ENCODE measurements around the gene BSN.
"Not testable (repeated sequence)": the region's sequence is repeated elsewhere in the genome, so short reads cannot be mapped to it uniquely, and the experiment has no call there.

The BSN gene

DNA sequence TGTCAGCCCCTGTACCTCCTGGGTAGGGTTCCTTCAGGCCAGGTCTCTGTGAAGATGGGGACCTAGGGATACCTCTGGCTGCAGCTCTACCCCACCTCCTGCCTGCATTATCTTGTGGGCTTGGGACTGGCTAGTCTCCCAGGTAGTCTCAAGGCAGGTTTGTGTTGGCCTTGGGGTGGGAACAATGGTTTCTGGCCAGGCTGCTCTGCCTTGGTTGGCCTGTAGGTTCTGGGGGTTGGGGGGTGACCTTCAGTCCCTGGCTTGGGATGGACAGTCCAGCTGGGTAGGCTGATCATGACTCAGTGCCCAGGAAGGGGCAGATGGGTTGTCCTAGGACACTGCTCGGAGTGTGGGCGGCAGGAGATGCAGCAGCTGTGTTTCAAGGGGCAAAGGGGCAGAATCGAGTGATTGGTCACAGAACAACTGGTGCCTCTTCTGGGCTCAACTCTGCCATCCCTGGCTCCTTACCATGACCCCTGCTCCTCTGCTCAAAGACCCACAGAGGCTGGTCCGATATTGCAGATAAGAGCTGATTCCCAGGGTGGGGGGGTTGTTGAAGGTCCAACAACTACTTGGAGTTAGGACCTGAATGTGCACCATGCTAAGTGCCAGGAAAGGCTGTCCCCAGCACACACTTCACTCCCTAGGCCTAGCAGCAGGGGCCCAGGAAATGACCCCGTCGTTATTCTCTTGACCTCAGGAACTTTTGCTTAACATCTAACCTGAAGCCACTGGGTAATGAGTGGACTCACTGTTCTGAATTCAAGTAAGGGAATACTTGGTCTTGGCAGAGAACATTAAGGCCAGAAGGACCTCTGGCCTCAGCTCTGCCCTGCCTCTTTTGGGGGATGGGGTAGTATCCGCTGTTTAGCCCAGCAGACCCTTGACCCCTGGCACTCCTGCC, 18.1 kb upstream of the BSN start:
- DNase-seq, result no peak

DNA sequence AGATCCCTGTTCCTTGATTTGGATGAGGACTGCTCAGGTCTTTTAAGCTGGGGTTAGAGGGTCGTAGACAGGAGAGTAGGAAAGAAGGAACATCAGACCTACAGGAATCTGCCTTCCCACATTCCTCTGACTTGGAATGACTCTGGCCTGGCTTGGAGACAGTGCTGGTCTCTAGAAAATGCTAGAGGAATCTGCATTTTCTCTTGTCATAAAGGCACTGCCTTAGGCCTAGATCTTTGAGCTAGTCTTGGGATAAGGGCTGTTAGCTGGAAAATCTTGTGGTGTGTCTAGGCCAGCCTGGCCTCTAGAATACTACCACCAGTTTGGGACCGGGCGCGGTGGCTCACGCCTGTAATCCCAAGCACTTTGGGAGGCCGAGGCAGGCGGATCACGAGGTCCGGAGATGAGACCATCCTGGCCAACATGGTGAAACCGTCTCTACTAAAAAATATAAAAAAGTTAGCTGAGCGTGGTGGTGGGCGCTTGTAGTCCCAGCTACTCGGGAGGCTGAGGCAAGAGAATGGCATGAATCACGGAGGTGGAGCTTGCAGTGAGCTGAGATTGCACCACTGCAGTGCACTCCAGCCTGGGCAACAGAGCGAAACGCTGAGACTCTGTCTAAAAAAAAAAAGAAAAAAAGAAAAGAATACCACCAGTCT, 17.3 kb upstream of the BSN start:
- no peak for DNase-seq

DNA sequence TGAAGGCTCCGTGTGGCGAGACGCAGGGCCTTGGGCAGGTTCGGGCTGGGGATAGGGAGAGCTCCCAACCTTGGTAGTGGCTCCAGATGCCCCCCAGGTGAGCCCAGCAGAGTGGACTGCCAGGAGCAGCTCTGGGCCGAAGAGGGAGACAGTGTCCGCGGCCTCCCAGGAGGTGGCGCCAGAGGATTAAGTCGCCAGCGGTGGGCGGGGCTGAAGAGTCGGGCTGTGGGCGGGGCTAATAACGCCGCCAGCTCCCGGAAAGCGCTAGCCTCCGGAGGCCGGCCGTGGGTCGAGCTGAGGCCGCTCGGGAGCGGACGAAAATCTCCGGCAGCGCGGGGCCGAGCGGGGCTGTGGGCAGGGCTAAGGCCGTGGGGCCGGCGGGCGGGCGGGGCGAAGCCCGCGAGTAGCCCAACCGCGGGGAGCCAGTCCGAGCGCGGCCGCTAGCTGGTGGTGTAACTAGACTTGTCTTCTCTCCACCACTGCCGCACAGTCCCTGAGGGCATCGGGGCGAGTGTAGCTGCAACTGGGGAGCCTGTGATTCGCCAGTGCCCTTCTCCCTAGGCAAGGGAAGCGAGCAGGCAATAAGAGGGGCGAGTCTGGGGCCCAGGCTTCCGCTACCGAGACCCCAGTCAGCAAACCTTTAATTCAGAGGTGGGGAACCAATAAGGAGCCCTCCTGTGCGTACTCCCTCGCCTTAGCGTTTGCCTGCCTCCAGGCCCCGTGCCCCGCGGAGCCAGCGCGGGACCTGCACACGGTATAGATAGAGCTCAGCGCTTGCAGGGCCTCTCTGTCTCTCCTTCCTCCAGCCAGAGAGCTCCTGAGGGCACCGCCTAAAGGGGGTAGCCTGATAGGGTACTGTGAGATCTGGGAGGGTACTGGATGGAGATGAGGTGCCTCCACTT, 14.4 kb upstream of the BSN start:
- peak; percentile 63 to 73 for DNase-seq

DNA sequence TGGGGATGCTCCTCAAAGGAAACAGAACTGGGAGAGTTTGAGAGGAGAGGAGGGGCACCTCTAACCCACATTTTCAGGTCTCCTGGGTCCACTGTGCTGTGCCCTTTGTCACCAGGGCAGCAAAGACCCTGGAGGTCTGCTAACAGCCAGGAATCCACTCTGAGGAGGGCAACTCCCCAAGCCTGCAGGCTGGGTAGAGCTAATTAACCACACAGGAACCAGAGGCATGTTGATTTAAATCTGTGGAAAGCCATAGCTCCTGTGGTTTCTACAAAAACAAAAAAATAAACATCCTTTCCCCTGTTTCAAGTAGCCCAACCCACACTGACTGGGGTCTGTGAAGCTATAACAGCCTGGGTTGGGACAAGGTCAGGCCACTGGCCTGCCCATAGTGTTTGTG, 2.2 kb upstream of the BSN start:
- no peak for DNase-seq

DNA sequence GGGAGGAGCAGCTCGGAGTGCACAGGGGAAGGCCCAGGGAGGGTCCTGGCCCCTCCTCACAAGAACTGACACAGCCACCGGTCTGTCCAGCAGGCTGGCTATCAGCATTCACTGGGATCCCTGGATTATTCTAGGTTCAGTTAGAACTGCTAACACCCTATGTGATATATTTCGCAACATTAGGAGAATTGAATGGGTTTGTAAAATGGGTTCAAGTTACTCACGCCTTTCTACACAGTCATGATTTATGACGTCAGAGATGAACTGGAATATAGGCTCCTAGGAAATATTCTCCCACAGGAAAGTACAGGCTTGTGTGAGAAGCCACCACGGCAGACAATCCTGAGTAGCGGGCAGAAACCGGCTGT, 969 bp upstream of the BSN start:
- no peak for DNase-seq

DNA sequence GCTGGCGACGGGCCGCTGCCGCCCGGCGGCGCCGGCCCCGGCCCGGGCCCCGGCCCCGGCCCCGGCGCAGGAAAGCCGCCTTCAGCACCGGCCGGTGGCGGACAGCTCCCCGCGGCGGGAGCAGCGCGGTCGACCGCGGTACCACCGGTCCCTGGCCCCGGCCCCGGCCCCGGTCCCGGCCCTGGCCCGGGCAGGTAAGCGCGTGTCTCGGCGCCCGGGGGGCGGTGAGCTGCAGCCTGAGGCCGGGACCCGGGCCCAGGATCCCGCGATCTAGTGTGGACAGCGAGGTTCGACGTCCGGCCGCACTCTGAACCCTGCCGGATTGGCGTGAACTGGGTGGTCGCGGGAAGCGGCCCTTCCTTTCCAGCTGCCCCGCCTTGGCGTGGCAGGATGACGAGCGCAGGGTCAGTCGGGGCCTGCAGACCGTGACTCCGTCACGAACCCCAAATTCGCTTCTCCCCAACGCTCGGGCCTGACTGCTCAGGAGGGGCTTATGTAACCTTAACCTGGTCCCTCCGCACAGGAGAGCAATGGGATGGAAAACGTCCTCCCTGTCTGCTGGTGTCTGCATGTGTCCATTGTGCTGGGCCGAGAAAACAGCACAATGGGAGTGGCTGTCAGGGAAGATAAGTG, 472 bp downstream of the BSN start:
- no peak for DNase-seq

DNA sequence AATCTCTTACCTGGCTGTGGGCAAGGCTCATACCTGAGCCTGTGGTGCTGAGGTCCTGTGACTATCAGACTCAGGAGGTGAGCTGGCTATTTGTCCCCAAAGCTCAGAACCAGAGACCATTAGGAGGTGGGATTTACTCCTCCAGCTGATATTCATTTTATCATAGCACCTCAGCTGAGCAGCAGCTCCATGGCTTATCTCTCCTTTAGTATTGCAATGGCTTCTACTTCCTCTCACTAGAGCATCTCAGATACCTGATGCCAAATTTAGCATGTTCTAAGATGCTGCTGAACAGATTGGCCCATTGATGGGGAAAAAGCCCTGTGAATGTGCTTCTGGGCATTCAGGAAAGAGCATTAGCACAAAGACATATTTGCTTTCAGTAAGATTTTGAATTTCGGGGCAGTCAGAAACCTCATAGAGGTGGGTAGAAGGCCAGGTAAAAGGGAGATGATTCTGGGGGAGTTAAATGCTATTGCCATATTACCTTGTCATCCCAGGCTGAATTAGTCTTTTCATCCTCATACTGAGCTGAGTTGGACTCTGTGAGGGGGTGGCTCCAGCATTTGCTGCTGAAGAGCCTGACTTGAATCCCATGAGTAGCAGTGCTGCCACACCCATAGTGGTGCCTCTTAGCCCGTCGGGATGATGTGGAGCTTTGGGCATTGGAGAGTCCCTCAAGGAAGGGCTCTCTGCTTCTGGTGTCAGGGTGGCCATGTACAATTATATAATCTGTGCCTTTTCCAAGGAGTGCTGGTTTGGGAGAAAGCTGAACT, 2.4 kb downstream of the BSN start:
- DNase-seq, result no peak

DNA sequence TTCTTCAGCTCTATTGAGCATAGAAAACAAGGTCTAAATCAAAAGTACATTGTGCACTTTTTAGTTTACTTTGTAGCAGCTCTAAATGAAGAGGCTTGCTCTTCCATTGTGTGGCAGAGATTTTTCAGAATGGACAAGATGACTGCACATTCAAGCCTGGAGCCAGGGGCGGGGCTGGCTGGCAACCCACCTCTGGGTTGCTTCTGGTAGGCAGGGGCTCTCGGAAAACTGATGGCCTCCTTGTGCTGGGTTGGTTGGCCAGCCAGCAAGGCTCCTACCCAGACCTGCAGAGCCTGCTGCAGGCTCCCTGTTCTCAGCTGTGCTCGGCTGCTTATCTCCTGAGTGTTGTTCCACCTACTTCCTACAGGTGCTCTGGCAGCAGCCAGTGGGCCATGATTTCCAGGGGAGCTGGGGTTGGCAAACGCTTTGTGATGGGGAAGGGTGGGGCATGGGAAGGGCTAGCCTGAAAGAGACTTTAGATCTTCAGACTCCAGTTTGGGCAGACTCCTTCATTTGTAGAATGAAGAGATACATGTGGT, 8.8 kb downstream of the BSN start:
- DNase-seq, result no peak

DNA sequence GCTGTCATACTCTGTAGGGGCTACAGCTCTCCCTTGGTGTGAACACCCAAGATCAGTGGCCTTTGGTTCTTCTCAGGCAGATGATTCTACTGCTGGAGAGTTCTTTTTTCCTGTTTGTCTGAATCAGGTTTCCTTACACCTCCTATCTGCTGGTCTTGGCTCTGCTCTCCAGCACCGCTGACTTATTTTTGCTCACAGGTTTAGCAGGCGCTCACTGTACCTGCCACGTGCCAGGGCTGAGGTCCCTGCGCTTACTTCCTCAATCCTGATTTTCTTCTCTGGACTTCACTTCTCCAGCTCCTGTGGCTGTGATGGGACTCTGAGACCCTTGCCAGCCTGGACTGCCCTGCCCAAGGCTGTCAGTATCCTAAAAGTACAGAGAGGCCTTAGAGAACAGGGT, 9.5 kb downstream of the BSN start:
- DNase-seq, result no peak

DNA sequence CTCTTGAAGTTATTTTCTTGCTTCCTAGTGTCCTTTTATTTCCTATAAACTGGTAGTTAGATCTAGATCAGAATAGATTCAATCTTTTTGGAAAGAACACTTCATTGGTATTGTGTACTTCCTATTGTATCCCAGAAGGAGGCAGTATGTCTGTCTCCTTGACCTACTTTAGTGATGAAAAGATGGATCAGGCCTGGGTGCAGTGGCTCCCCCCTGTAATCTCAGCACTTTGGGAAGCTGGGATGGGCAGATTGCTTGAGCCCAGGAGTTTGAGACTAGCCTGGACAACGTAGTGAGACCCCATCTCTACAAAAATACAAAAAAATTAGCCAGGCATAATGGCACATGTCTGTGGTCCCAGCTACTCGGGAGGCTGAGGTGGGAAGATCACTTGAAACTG, 12.0 kb downstream of the BSN start:
- no peak for DNase-seq

DNA sequence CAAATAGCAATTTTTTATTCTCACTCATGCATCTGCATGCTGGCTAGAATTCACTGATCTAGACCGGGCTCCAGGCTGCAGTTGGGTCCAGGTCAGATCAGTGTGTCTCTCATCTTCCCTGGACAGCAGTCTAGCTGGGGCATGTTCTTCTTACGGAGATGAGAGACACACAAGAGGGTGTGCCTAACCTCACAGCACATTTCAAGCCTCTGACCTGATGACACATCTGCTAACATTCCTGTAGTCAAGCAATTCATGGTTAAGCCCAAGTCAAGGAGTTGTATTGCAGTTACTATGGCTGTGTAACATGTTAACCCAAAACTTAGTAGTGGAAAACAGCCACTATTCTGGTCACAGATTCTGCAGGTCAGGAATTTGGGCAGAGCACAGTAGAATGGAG, 13.1 kb downstream of the BSN start:
- DNase-seq, result no peak

DNA sequence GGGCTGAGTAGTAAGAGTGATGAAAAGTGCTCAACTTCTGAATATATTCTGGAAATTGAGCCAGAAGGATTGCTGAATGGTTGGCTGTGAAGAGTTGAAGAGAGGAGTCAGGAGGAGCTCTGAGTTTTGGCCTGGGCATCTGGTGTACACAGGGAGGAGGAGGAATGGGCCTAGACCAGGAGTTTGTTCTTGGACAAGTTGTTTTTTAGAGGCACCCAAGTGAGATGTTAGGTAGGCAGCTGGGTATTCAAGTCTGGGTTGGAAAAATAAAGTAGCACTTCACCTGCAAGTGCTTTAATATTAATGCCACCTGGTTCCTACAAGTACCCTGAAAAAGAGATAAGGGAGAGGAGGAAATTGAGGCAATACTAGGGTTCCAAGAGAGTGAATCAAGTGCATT, 14.7 kb downstream of the BSN start:
- no peak for DNase-seq

DNA sequence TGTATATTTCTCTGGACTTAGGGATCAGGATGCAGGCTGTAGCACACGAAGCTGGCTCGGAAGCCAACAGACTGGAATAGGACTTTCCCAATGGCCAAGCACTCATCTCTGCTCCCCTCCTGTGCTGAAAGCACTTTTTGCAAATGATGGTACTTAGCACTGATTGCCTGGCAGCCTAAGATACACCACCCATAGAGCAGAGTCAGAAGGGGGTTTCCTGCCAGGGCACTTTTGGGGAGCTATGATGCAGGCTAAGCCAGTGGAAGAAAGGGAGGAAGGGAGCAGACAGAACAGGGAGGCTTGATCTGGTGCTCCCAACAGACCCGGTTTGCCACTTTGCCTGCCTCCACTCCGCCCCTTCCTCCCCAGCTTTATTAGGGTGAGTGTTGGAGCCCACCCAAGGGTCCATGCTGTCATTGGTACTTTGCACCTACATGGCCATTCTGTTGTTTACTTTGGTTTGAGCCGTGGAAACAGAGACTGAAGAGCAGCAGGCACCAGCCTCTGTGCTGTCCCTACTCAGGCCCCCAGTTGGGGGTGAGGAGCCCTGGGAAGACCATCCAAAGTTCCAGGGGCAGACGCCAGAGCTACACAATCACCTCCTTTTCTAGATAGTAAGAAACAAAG, 15.9 kb downstream of the BSN start:
- DNase-seq, result no peak

DNA sequence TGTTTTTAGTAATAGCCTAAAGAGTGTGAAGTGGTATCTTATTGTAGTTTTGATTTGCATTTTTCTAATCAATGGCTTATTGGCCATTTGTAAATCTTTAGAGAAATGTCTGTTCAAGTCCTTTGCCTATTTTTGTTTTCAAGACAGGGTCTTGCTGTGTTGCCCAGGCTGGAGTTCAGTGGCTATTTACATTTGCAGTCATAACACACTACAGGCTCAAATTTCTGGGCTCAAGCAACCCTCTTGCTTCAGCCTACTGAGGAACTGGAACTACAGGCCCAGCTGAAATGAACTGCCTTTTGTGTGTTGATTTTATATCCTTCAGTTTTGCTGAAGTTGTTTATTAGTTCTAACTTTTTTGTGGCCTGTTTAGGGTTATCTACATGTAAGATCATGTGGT, 27.9 kb downstream of the BSN start:
- no peak for DNase-seq

DNA sequence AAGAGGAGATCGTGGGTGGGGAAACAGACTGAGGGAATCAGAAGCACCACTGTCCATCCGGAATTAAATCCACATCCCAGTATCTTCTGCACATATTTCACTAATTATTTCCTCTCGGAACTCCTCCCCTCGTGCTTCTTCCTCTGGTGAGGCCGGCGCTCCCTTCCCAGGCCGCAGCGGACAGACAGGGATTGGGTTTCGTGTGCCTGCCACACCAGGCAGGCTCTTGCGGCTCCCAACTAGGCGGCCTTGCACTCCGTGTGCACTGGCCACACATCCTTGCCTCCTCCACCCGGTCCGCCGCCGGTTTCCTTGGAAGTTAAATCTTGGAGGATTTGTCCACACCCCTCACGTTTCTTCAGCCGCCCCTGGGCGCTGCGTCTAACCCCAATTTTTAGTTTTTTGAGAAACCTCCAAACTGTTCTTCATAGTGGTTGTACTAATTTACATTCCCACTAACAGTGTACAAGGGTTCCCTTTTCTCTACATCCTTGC, 31.0 kb downstream of the BSN start:
- not testable (repeated sequence) for DNase-seq

DNA sequence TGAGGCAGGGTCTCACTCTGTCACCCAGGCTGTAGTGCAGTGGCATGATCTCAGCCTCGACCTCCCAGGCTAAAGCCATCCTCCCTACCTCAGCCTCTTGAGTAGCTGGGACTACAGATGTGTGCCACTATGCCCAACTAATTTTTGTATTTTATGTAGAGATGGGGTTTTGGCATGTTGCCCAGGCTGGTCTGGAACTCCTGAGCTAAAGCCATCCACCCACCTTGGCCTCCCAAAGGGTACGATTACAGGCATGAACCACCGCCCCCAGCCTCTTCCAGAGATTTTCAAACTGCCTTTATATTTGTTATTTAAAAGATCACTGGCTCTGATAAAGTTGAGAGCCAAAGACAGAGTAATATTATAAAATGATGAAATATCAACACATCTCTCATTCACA, 37.3 kb downstream of the BSN start:
- DNase-seq, result no peak

DNA sequence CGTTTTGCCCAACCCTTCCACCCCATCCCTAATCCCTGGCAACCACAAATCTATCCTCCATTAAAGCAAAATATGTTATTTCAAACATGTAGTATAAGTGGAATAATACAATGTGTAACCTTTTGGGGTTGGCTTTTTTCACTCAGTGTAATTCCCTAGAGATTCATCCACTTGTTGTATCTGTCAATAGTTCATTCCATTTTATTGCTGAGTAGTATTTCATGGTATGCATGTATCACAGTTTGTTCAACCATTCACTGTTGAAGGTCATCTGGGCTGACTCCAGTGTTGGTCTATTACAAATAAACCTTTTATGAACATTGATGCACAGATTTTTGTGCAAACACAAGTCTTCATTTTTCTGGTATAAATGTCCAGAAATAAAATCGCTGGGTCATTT, 38.8 kb downstream of the BSN start:
- DNase-seq, result no peak

DNA sequence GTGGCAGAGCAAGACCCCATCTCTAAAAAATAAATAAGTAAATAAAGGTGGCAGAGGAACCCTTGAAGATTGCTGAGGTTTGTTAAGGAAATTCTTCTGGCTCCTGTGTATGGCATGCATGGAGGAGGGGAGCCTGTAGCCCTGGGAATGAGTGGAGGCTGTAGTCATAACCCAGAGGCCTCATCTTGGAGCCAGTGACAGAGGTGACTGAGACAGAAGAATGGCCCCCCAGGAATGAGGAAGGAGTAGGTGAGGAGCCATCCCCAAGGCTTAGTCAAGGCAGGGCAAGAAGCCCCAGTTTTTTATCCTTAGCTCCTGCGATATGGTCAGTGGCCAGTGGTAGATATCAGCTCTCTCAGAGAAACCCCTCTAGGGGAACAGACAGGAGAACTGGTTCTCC, 46.5 kb downstream of the BSN start:
- no peak for DNase-seq

DNA sequence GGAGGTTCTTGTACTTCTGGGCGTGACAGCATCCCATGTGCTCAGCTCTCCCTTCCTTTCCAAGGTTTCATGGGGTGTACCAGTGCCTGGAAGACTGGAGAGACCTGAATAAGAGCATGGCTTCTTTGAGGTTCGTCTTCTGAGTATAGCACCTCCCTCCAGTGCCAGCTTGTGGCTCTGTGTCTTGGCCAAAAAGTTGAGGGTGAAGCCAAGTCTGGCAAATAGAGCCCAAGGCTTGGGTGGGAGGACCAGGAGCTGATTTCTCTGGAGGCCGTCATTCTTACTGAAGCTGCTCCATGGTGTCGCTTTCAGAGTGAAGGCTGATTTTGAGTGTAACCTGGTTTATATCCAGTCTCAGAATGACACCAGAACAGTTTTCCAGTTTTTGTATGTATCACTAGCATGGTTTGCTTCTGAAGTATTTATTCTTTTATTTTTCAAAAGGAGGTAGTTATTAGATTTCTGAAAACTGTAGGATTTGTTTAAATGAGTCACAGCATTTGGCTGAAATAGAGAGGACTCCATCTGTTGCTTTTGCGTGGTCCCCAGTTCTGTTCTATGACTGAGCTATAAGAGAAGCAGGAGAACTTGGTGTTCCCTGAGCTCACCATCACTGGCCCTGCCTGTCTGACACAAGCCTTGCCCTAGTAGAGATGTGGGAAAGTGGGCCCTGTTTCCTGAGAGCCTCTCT, 47.2 kb downstream of the BSN start:
- DNase-seq, result no peak

DNA sequence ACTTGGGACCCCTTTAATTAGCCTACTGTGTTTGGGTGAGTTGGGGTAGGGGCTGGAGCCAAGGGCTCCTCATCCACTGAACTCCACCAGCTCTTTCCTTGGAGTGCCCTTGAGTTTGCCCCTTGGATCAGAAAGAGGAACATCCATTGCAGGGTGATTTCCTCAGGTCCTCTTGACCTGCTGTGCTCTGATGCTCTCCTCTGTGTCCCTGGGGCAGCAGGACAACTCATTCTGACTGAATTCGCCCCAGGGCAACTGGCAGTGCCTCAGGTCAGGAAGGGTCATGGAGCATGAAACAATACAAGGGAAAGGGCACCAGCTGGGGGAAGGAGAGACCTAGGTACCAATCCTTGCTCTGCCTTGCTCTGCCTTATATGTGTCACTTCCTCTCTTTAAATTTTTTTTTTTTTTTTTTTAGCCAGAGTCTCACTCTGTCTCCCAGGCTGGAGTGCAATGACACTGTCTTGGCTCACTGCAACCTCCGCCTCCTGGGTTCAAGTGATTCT, 47.8 kb downstream of the BSN start:
- DNase-seq, result no peak
